Esophagus muscularis mucosa (tissue), 4 donors: ENCODE results near the gene ALDH8A1.

Source experiments
- CTCF ChIP-seq, 3 experiments: fragments of 200-600 bp in 2 of 3; fragments of 450-650 bp in 1 of 3; sonication (generic) in 2 of 3; IDR thresholded peaks; one replicate each; pipeline ENCODE4 v1.5.1; 2017 to 2019; ENCODE audit warnings: antibody characterized with exemption in 3 of 3, mild to moderate bottlenecking in 2 of 3, moderate library complexity in 1 of 3
- EP300 ChIP-seq: sonication (generic); formaldehyde crosslinking; IDR thresholded peaks from one replicate; pipeline ENCODE4 v1.6.1; 2017; ENCODE audit warnings: antibody characterized with exemption
- POLR2A ChIP-seq: fragments of 450-650 bp; IDR thresholded peaks from one replicate; pipeline ENCODE4 v1.6.1; 2017; ENCODE audit warnings: antibody characterized with exemption, moderate library complexity, mild to moderate bottlenecking, low read depth

DNA sequence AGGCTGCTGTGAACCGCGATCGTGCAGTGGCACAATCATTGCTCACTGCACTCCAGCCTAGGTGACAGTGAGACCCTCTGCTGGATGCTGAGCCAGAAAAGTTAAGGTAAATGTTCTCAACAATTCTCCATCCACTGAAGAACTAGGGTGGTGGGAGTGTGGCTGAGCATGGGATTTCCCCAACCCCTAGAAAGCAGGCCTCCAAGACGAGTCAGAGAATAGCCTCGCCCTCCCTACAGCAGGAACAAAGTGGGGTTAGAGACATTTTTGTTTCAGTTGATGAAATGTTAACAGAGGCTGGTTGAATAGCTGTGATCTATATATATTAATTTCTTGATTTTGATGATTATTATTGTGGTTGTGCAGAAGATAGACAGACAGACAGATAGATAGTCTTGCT, 6.1 kb upstream of the ALDH8A1 start:
- TF ChIP-seq CTCF (IDR thresholded peaks at IDR 0.05) = no peak
- TF ChIP-seq EP300 = no peak
- no peak for TF ChIP-seq POLR2A
